HG02571 (cell line): ENCODE data around the gene PCDHAC1.

ENCODE experiments used
- ATAC-seq: cut with Tn5 transposase; IDR thresholded peaks from one replicate; pipeline ENCODE4 v1.9.1; 2021; ENCODE audit warnings: mild to moderate bottlenecking, moderate library complexity; ENCODE audit not compliant: unreplicated experiment

Gene PCDHAC1

DNA sequence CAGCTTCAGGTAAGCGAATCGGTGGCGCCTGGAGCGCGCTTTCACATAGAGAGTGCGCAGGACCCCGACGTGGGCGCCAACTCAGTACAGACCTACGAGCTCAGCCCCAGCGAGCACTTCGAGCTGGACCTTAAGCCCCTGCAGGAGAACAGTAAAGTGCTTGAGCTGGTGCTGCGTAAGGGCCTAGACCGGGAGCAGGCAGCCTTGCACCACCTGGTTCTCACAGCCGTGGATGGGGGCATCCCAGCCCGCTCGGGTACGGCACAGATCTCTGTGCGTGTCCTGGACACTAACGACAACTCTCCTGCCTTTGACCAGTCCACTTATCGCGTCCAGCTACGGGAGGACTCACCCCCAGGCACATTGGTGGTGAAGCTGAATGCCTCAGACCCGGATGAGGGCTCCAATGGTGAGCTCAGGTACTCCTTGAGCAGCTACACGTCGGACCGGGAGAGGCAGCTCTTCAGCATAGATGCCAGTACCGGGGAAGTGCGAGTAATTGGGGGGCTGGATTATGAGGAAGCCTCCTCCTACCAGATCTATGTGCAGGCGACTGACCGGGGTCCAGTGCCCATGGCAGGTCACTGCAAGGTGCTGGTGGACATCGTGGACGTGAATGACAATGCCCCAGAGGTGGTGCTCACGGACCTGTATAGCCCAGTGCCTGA lies 41.3 kb downstream of the PCDHAC1 start:
- no peak for ATAC-seq

DNA sequence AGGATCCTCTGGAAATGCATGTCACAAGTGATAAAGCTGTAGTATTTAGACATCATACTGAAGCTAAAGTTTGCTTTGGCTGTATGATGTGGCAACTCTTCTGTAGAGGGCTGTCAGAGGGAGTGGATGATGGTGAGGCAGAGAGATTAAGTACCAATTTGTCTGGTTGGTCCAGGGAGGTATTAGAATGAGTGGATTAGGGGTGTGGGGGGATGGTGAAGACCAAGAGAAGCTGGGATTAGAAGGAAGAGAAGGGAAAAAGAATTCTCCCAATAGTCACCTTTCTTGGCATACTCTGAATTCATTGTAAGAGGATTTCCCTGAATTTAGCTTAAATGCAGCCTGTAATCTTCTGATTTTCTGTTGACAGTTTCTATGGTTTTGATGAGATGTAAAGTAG lies 43.8 kb downstream of the PCDHAC1 start:
- no peak for ATAC-seq

DNA sequence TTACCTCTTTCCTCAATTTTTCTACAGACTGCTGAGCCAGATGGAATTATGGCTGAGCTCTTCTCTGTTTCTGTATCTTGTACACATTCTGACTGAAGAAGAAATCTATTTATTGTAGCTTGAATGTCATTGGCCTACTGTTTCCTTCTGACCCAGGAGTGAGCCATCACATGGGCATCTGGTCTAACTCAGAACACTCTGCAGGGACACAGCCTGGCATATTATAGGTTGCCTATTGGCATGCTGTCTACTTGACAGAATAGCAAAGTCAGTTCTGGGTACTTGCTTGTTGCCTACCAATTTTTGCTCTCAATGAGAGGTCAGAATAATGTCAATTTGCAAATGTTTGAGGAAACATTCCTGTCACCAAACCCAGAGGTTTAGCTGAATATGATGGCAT lies 47.5 kb downstream of the PCDHAC1 start:
- no peak for ATAC-seq

DNA sequence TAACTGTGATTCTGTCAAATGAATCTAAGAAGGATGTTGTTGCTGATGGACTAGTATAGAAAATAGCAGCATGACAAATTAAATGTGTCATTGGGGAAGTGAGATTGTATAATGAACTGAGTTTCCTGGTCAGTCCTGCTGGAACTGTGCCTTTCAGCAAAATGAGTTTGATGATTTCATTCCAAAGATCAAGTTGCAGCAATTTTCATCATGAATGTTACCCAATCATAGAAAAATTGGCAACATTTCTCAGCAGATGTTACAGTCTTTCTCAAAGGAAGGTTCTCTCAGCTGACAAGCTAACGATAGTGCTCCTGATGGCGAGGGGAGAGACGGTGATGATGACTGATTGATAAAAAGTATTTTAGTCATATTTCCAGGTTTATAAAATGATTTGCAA lies 50.9 kb downstream of the PCDHAC1 start:
- ATAC-seq: no peak

DNA sequence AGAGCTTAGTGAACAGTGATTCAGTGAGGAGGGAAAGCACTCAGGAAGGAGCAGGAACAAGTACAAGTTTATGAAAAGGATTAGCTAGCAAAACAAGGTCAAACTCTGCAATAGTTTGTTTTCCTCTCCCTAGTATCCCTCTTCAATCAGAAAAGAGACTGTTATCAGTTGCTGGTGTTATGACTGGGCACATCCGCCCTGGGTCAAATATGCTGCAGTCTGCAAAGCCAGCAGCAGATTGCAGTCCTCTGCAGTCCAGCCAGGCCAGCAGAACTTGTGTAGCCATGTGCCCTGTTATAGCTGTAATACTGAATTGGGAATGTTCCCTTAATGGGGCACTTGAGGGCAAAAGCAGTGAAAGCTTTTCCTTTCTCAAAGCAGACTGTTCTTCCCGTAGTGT lies 52.2 kb downstream of the PCDHAC1 start:
- ATAC-seq: no peak

DNA sequence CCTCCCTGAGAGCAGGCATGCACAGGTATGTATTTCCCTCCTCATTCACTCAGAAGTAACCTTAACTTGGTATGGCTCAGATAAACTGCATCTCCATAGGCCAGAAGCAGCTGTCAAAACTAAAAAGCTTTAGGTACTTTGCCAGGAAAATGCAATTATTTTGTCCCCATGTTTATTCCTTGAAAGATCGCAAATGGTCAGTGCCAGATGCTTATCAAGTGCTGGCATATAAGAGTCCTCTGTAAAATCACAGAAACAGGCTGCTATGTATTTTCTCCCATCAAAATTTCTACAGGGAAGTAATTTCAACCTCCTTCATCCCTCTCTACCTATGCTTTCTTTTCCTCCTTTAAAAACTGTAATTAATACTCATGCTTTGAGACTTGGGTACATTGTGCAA lies 52.9 kb downstream of the PCDHAC1 start:
- ATAC-seq: no peak
